HK-2 (cell line): ENCODE measurements around the gene KRT73.

Experiments
- DNase-seq: peaks from one replicate; pipeline ENCODE4 v3.0.0-alpha.2; 2018; ENCODE audit not compliant: unreplicated experiment

KRT73 gene

DNA sequence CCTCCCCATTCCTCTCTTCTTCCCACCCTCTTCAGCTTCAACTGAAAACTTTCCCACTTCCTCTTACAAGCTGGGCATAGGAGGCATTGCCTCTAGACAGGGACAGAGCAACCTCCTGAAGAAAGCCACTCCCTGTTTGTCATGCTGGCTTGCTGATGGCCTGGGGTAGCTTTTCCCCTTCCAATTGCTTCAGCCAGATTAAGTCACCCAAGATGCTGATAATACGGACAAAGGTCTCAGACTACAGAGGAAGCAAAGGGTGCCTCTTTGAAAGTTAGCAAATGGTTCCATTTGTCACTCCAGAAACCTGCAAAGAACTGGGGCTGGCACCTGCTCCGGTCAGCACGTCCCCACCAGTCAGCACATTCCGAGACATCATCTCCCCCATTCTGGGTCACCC lies 27.6 kb upstream of the KRT73 start:
- DNase-seq, result no peak

DNA sequence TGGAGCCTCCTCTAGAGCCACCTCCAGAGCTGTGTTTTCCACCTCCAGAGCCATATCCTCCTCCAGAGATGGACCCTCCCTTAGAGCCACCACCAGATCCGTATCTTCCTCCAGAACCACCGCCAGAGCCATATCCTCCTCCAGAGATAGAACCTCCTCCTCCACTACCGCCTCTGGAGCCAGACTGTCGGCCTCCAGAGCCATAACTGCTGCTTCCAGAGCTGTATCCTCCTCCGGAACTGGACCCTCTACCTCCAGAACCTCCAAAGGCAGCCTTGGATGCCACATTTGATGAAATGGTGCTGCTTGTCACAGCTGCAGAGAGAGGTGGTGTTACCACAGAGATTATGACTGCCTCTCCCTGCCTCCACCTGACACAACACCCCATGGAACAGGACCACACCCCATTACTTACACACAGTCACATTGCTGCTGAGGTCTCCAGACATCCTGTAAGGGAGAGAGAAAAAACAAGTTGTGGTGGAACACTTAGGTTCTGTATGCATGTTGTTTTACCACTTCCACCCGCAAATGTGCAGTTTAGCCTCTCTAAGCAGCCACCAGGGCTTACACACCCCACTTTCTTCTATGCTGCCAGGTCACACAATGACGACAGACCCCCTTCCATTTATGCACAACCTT lies 26.9 kb upstream of the KRT73 start:
- DNase-seq, result no peak

DNA sequence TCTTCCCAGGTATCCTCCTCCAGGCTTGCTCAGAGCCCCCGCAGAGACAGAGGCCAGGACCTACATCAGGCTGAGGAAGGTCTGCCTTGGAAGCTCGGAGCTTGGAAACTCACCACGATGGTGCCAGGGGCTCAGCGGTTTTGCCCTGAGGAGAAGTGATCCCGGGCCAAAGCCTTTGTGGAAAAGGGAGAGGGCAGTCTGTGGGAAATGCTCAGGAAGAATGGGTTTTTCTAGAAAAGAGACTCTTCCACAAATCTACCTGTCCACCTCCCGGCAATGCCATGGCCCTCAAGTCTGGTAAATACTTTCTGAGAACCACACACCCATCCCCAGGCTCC lies 25.7 kb upstream of the KRT73 start:
- no peak for DNase-seq

DNA sequence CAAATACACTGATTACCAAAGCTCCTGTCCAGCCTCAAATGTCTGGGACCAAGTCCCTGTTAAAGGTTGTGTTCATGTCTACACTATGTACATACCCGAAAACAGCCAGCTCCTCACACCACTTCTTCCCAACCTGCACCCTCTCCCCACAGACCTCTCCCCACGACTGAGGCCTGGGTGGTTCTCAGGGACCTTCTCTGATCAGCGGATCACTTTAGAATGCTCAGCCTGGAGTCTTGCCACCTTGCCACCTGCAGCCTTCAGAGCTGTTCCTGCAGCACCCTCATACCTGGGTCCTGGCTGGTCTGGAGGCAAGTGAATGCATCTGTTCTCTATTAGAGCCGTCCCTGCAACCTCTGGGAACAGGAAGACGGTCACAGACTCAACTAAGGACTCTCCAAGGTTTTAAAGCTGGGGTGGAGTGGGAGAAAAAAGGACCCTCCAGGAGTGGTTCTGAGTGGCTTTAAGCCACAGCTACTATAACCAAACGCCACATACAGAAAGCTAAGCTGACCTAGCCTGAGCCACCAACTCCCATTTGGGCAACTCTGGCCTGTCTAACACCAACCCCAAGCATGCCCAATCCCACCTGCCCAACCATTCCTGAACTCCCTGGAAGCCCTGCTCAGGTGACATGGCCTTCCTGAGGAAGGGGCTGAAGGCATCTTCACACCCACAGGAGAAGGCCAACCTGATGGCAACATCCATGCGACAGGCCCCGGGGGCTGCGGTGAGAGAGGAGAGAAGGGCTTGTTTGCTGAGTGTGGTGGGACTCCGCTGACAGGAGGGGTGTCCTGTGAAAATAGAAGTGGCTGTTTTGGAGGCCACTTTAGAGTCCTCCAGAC lies 25.1 kb upstream of the KRT73 start:
- no peak for DNase-seq

DNA sequence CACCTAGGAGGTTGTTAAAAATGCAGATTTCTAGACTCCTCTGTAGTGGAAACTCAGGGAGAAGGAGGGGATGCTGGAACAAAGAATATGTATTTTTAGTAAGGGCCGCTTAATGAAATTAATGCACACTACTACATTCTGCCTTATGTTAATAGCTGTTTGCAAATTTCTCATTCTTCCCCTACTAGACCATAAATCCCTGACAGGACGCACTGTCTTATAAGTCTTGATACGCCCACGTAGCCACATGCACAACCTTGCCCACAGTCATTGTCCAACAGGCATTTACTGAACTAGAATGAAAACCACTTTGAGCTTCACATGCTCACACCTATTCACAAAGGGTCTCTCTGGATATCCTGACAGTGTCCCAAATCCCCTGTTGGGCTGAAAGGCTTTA lies 23.1 kb upstream of the KRT73 start:
- no peak for DNase-seq

DNA sequence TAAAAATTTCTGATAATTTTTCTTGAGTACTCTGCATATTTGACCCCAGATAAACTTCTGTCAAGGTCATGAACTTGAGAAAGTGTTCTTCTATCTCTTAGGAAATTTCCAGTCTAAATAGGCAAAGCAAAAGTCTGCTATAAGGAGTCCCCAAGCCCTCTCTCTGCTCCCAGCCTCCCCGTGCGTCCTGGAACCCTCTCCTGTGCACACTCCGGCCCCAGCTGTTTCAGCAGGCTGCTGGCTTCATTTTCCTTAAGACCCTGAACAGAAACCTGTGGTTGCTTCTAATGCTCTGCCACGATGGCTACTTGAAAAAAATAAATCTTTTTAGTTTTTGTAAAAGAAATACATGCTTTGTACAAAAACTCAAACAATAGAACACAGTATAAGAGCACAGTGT lies 18.9 kb upstream of the KRT73 start:
- no peak for DNase-seq

DNA sequence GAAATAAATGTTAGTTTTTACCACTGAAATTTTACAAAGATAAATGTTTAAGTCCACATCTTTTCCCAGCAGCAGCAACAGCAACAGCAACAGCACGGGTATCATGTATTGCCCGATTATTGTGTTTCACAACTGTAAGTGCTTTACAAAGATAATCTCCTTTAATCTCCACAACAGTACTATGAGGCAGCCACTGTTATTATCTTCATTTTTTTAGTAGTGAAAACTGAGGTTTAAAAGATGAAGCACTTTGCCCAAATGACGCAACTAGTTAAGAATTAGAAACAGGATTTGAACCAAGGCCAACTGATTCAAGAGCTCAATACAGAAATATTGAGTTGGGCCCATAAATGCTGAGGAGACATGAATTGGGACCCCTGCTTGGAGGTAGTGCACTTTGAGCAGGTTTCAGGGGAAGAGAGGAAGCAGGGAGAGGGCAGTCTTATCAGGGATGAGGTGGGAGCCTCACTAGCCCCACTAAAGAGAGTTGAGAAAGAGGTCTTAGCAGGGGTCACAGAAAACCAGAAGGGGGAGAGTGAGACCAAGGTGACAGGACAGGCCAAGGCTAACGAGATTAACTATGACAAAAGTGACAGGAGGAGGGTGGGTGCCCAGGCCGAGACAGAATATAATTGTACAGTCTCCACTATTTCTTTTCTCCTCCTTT lies 18.4 kb upstream of the KRT73 start:
- no peak for DNase-seq

DNA sequence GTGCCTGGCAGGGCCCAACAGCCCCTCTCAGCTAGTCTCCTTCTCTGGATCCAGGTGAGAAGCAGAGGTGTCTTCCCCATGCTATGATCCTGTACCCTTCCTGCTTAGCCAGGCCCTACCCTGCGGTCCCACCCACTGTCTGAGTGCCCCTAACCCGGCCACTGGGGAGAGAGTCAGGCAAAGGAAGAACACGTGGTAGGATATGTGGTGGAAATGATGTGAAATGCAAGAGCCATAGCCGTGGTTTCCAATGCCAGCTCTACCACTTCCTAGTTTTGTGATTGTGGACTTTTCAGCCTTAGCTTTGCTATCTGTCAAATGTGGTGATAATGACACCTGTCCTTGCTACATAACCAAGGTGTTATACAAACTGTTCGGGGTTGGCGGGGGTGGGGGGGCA lies 17.8 kb upstream of the KRT73 start:
- no peak for DNase-seq

DNA sequence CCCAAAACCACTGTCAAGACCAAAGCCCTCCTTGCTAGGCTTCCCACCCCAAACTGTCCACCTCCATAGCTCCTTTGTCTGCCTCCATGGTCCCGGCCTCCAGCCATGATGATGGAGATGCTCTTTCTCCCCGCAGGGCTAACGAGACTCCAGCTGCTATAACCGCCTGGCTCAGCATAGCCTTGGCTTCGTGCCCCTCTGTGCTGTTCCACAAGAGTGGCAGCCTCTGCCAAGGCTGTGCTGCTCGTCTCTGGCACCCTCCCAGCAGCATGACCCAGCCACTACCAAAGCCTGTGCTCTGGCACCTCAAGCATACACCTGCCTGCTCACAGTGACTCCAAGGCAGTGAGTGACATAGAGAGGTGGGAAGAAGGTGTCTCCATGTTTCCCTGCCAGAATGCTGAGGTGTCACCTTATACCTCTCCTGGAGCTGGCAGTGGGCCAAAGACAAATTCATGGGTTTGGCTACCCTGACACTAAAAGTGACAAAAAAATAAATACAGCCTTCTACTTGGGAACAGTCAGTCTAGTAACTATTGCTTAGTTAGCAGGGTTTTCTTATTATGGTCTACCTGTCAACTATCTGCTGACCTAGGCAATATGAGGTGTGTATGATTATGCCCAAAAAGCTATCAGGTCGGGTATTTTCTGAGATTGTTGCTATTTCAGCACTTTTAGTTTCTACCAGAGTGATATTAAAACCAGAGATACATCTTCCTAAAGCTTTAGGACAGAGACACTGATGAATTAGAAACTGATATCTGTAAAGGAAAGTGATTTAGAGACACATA lies 16.1 kb upstream of the KRT73 start:
- no peak for DNase-seq

DNA sequence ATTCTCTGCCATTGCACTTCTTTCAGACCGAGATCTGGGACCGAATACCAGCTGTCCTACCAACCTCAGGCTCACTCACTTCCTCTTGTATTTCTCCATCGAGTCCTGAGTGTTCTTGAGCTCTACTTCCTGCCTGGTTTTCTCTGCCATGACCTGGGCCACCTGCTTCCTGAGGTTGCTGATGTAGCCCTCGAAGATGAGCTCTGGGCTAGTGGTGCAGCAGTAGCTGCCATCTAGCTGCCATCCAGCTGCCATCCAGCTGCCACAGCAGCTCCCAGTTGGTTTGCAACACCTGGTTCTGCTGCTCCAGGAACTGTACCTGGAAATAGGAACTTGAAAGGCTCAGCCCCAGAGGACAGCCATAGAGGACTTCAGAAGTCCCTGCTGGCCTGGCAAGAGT lies 15.0 kb upstream of the KRT73 start:
- DNase-seq, result no peak

DNA sequence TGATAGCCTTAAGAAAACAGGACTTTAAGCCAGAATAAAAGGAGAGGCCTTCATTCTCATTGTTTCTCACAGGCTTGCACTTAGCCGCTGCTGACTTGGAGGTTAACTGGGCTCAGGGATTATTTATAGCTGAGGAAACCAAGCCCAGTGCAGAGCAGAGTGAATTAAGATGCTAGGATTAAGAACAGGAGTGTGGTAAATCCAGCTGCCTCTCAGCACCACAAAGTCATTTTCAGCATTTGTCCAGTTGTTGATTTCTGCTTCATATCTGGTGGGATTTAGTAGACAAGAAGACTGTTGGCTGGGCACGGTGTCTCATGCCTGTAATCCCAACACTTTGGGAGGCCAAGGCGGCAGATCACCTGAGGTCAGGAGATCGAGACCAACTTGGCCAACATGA lies 14.3 kb upstream of the KRT73 start:
- DNase-seq, result no peak

DNA sequence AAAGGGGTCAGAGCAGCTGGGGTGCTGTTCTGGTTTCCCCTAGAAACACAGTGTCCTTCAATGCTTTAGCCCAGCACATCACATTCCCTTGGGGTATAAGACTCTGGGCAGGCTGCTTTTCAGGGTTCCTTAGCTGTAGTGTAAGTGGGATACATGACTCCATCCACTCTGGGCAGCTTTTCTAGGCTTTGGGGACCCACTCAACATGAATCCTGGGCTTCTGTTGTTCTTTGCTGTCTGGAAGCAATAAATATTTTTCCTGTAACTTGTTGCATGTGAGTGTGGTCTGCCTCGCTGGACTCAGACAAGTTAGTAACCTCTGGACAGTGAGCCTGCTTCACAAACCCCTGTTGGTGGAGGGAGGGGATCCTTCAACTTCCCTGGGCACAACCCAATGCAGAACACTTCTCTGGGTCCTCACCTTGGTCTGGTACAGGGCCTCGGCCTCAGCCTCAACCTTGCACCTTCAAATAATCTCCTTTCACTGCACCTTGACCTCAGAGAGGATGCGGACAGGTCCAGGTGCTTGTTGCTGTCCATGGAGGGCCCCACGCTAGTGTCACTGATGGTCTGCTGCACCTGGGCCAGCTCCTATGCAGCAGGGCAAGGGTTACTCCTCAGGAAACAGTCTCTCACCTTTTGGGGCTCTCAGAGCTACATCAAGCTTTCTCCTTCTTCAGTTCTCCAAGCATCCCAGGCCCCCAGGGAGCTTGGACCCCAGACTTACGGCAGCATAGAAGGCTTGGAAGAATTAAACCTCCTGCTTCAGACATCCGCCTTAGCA lies 13.5 kb upstream of the KRT73 start:
- no peak for DNase-seq

DNA sequence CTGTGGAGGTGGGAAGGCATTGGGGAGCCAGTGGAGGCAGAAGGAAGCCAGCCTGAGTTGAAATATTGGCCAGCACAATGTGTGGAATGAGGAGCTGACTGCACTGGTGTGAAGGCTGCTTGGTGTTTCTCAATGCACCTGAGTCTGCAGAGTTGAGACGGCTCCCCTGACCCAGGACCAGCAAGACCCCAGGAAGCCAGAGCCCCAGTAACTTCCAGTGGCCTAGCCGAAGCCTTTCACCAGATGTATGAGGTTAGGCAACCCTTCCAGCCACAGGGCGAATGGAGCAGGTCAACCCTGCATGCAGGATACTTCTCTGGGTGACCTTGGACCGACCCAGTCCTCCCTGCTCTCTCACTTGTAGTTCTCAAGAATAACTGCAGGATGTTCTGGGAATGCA lies 12.9 kb upstream of the KRT73 start:
- no peak for DNase-seq

DNA sequence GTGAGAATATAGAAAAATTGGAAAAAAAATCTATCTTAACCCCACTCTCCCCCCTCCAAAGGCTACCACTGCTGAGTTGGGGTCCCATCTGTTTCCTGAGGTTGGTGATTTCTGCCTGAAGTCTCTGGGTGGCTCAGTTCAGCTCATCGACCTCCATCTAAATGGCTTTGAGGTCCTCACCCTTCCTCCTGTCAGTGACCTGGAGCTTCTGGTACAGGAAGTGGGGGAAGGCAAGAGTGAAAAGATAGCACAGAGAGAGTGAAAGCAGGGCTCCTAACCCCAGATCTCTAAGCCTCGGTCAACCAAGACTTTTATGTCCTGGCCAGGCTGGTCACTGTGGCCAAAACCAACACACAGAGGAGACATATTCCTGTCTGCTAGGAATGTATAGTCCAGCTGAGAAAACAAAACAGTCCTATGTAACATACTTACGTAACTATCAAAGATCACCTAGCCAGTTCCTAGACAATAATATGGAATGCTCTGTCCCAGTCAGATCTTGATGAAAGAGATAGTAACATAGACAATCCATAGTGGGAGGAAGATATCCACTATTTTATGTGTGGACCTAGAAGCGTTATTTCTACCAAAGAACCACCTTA lies 12.3 kb upstream of the KRT73 start:
- DNase-seq, result no peak

DNA sequence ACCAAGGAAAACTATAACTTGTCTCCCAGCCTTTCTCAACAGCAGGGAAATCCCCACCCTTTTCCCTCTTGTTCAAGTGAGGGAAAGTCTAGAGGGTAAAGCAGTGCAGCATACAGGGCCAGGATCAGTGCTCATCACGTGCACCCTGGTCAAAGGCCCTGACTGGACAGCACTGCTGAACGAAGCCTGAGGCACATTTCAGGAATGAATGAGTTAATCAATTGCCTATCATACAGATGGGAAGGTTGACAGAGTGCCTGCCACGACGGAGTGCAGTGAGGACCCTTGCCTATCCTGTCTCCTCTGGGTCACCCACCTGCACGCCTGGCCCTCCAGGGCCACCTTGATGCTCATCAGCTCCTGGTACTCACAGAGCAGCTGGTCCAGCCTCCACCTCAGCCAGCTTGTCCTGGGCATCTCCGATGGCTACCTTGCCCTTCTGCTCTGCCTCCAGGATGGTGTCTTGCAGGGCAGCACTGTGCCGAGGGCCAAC lies 11.7 kb upstream of the KRT73 start:
- no peak for DNase-seq

DNA sequence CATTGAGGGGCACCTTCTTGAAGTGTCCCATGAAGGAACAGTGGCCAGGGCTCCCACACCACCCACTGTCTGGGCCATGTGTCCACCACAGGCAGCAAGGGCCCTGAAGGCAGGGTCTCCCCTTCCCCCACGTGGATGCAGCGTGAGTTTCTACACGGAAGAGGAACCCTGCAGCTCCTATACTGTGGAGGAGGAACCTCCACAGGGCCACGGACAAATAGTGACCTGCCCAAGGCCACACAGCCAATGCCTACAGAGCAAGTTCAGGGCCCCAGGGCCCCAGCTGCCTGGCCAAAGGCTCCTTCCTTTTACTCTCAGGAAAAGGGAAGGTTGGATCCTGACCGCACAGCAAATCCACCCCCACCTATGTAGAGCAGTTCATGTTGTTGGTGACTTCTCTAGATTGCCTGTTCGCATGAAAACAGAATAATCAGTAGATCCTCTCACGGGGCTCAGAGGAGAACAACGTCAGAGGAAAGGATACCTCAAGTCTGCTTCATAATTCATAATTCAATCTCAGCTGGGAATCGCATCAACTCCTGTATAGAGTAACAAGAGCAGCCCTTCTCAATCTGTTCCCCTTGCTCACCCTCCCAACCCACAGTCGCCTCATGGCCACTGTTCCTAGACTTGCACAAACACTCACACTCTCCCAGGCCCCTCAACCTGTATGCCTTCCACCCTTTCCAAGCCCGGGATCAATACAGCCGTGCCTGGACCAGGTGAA lies 11.1 kb upstream of the KRT73 start:
- DNase-seq, result no peak

DNA sequence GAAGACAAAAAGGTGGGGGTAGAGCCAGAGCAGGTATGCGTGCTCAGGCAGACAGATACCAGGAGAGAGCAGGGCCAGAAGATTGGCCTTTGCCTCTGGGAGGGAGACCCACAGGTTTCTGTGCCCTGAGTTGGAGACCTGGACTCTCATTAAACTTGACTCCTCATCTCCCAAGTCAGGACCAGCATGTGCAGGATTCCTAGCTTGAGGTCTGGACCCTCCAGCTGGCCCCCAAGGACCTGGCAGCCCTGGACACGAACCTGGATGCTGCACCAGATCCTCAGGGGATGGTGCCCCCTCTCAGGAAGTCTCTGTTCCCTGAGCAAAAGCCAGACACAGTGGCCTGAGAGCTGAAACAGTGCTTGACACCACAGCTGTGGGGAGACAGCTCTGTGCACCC lies 10.5 kb upstream of the KRT73 start:
- no peak for DNase-seq

DNA sequence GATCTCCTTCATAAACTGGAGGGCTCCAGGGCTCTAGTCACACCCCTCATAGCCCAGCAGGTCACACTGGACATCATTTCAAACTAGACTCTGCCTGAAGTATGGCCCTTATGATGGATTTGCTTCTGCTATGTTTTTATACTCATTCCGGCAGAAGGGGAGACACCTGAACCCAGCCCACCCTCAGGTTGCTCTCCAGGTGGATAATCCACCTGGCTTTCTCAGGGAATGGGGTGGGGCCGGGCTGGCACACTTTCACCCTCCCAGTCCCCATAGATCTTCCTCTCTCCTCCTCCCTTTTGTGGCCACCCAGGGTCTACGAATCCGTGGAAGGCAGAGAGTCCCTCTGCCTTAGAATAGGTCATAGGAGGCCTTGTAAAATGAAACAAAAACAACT lies 9.8 kb upstream of the KRT73 start:
- DNase-seq, result no peak

DNA sequence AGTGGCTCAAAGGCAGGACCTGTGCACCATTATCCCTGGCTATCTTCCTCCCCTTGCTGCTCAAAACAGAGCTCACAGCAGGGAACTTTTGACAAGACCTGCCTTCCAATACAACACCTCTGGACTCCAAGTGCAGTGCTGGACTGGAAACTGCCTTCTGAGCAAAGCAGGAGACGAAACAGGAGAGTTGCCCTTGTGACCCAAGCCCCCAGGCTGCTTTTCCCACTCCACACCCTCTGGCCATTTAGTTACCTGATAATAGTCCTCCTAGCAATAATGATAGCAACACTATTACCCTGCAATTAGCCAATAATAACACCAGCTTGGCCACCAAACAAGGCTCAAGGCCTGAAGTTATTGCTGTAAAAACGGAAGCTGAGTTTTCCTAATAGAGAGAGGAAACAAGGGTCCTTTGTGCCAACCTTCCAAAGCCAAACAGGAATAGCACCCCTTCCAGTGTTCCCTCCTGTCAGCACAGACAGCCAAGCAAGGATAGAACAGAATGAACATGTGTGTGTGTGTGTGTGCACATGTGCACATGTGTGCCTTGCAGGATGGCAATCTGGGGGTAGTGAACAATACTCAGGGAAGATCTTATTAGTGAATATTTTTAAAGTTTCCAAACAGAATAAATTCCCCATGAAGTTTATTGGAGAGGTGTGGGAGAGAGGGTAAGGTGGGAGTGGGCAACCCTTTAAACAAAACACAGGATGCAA lies 9.2 kb upstream of the KRT73 start:
- DNase-seq, result no peak

DNA sequence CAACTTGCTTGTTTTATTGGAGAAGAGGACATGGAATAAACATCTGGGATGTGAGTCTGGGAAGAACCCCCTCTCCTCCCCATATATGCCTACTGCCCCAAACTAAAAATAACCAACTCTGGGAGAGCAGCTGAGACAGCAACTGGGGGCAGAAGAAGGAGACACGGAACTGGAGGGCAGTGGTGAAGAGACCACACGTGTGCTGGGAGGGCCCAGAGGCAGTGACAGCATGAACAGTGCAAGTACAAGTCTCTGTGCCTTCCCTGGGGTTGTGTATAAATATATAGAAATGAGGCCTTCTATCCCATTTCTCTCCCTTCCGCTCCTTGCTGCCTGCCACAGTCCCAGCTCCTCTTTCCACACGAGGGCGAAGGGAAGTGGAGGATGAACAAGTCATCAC lies 4.0 kb upstream of the KRT73 start:
- no peak for DNase-seq
